Fibroblast of villous mesenchyme (primary cell): ENCODE data around the gene TCF7L2. TPM values are rescaled to one million over a fixed set of nuclear protein-coding genes. Genes with fewer than 3 reads are reported as not detected.

Experiments used
- DNase-seq: peaks from one replicate; pipeline ENCODE4 v3.0.0-alpha.2; 2010; ENCODE audit warnings: low read depth
- H3K4me3 ChIP-seq: 2 replicates; pipeline ENCODE4 v1.5.1; 2011; ENCODE audit warnings: low read depth, mild to moderate bottlenecking, low read length
- CTCF ChIP-seq: IDR thresholded peaks from 2 replicates; pipeline ENCODE4 v1.5.1; 2012; ENCODE audit warnings: low read depth, mild to moderate bottlenecking, low read length; ENCODE audit not compliant: insufficient read depth
- total RNA-seq: library from RNA; depleted of rRNA; stranded (reverse); fragments of >200 nt; gene quantifications from 2 replicates; pipeline ENCODE4 v1.2.3, GENCODE V29; 2012

TCF7L2 gene
- total RNA-seq, 1 donor = 12.5 TPM

GRCh38 chr10:113113241-113113640 is 163.2 kb downstream of the TCF7L2 start:
- no peak for TF ChIP-seq CTCF
- no peak for DNase-seq

GRCh38 chr10:113113918-113114317 is 163.9 kb downstream of the TCF7L2 start:
- no peak for DNase-seq
- no peak overlapping the region for H3K4me3 ChIP-seq
- no peak for TF ChIP-seq CTCF

More at GRCh38 chr10:113113241-113113640, 163.2 kb downstream of the TCF7L2 start:
- no peak overlapping the region for H3K4me3 ChIP-seq

- no peak for DNase-seq
- H3K4me3 ChIP-seq = no peak overlapping the region
- no peak for TF ChIP-seq CTCF
Observed at GRCh38 chr10:113115556-113115955, 165.5 kb downstream of the TCF7L2 start.

- DNase-seq = no peak
- TF ChIP-seq CTCF = no peak
- H3K4me3 ChIP-seq = no peak overlapping the region
Observed at GRCh38 chr10:113118882-113119281, 168.8 kb downstream of the TCF7L2 start.

GRCh38 chr10:113119801-113120200 is 169.8 kb downstream of the TCF7L2 start:
- DNase-seq = no peak
- TF ChIP-seq CTCF = no peak
- H3K4me3 ChIP-seq = no peak overlapping the region

- TF ChIP-seq CTCF = no peak
- DNase-seq = no peak
Observed at GRCh38 chr10:113121153-113121552, 171.1 kb downstream of the TCF7L2 start.

GRCh38 chr10:113122947-113123346 is 172.9 kb downstream of the TCF7L2 start:
- TF ChIP-seq CTCF = no peak
- no peak for DNase-seq
- H3K4me3 ChIP-seq = no peak overlapping the region

More at GRCh38 chr10:113121153-113121552, 171.1 kb downstream of the TCF7L2 start:
- no peak overlapping the region for H3K4me3 ChIP-seq
